ENCODE data around the gene FH.
A peak's percentile ranks its signal among the peaks of the same experiment; 100 is the strongest.

The FH gene

DNA sequence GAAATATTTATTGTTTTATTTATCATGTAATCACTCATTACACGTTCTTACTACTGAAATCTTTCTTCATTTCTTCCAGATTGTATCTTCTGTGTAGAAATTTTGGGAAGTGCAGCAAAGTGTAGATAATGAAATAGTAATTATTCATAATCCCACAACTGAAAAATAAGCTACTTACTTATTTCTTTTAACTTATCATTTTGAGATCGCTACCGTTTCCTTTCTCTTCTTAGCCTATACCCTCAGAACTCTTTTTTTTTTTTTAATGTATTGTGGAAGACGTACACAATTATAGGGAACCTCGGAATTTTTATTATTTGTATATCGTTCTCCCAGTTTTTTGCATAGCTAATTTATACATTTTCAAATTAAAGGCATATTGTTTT lies 518 bp upstream of the FH start:
- DNase-seq = no peak

DNA sequence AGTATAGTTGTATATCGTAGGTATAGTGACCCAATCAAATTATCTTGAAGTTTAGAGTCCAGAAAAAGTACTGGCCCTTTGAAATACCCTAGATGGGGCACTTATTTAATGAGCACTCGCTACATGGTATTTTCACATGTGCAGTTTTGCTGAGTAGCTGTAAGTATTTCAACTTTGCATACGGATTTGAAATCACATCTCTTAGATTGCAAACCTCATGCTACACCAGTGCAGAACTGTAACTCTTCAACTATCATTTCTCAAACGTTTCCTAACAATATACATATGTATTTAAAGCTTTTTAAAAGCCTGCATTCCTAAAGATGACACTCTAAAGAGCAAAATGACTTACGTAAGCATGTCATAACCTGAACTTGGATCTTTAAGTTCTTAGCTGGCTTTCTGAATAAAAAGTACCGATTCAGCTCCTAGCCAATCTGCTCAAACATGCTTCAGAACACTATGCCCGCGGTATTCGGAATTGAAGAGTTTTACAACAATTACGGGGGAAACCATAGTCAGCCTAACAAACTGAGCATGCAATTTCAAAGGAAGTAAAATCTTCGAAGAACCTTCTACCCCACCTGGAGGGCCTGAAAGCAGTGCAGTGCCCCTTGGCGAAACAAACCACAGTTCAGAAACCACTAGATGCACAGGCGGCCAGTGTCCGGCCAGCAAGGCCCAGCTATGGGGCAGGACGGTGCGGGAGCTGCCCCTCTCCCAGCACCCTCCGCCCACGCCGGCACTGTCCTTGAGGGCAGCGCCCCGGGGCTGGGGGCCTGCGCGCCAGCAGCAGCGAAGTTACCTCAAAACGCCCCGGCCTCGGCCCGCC lies 863 bp downstream of the FH start:
- DNase-seq = peak; percentile 13

DNA sequence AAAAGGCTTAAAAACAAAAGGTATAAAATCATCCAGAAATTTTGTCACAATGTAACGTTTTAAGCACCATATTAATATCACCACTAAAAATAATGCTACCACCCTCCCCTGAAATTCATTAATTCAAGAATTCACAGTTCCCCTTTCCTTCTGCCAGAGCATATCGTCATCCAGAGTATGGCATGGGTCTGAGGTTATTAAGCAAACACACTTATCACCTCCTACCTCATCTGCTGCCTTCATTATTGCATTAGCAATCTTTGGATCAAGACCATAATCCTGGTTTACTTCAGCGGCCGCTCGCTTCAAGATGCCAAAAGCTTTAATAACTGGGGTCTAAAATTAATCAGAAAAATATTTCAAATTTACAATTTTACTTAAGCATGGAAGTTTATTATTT lies 6.2 kb downstream of the FH start:
- no peak for DNase-seq

DNA sequence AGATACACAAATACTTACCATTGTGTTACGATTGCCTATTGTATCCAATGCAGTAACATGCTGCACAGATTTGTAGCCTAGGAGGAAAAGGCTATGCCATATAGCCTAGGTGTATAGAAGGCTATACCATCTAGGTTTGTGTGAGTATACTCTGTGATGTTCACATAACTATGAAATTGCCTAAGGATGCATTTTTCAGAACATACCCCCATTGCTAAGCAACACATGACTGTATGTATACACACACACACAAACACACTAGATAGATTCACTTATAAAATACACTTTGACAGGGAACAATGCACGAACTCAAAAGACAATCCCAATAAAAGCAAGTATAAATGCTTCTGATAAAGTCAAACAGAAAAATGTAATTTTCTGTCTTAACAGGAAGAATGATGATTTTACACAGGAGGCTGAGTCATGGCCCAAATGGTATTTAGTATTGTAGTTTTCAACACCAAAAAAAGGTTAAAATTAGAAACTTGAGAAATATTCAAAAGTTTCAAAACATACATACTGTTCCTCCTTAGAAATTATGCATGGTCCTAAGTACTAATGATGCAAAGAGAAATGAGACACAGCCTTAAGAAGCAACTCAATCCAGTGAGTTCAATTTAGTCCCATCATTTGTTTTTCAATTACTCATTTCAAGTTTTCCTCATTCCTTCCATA lies 12.2 kb downstream of the FH start:
- no peak for DNase-seq

DNA sequence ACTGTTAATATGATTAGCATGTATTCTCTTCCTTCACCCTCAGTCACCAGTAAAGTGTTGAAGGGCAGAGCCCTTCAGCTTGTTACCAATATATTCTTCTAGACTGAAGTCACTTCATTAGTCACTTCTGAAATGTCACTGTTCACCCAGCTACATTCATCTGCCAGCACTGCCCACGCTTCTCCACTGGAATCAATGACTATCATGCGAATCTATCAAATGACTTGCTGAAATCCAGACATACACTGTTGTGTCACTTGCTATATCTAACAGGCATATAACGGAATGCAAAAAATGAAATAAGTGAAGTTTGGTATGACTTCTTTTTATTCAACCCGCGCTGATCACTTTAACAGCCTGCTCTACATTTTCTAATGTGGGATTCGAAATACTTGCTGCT lies 16.1 kb downstream of the FH start:
- DNase-seq = peak; percentile 38

DNA sequence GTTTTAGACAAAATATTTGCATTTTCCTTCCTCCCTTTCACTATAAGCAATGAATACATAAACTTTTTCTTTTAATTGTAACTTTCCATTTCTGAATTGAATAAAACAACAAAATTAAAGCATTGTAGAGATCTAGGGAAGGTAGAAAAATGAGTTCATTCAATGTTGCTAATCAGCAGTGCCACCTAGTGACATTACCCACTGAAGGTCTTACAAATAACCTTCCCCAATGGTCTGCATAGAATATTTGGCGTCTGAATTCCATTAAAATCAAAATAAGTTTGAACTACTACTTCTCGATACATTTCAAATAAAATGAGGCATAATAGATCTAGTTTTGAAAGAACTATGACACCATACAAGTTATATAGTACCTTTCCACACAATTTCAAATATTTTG lies 19.6 kb downstream of the FH start:
- no peak for DNase-seq

DNA sequence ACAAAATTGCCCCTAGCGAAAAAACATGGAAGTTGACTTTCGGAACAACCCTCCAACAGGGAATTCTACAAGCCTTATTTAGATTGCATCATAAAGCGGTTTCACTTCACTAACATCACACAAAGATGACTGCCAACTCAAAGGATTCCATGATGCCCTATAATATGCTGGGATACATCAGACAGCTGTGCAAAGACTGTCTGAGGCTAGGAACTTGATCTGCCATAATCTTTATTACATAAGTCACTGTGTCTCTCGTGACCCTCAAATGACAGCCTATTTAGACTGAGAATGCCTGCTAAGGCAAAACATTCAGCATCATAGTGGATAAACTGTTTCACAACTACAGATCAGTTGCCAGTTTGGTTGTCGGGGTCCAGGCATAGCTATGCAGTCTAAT lies 23.8 kb downstream of the FH start:
- no peak for DNase-seq

DNA sequence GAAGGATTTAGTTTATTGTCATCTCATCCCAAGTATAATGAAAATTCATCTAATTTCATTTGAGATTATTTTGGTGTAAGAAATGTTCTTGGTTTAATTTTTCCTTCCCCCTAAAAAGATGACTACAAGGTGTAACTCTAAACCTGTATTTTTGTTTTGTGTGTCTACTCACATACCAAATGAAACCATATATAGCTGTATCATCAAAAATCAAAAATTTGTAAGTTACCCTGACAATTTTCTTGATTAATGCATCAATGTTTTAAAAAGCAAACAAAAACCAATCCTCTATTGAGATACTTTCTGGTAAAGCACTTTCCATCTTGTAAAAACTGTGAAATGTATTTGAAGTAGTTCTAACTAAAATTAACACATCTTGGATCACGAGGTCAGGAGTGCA lies 30.8 kb downstream of the FH start:
- DNase-seq = no peak

DNA sequence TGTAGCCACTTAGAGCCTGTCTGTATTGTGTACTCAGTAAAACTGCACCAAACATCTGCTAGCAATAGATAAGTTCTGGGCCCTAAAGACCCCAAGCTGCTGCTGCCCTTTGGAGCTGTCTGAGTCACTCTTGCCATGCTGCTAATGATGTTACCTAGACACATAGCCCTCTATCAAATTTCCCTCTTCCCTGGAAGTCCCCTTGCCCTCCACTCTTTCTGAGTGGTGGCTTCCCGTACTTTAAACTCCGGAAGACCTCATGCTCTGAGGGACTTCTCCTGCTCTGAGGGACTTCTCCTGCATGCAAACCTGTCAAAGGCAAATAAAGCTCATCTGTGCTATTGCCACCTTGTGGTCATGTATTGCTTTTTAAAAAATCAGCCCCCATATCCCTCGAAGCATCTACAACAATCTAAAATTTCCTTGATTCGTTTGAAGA lies 34.0 kb downstream of the FH start:
- DNase-seq = no peak

DNA sequence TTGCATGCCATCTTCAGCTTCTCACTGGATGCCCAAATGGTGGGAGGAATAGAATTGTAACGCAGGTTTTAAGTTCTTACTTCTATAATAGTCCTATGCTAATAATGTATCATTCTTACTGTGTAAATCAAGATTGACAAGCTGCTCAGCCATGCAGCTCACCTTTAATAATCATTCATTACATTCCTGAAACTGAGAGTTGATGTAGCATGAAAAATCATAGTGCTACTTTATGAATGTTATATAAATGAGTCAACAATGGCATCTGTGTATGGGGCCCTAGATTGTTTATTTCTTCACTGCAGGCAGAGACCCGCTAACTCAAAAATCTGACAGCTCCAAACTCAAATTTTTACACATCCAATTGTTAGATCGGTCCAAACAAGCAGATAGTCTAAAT lies 34.4 kb downstream of the FH start:
- no peak for DNase-seq

DNA sequence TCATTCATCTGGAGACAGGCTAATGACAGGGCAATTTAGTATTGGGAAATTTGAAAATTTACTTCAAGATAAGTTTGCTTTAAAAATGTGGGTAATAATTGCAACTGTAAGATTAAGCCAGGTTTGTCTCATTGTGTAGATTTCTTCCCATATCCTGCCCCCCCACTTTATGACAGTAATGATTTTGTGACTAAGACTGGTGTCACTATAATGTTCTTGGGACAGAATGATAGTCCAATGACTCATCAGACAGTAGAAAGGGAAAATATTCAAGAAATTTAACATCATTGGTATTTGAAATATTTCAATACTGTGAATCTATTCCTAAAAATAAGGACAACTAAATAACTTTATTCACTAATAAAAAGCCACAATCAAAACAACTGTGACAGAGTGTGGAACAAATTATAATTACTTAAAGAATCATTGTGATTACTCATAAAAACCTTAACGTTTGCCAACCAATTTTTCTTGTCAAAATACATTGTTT lies 36.7 kb downstream of the FH start:
- no peak for DNase-seq

DNA sequence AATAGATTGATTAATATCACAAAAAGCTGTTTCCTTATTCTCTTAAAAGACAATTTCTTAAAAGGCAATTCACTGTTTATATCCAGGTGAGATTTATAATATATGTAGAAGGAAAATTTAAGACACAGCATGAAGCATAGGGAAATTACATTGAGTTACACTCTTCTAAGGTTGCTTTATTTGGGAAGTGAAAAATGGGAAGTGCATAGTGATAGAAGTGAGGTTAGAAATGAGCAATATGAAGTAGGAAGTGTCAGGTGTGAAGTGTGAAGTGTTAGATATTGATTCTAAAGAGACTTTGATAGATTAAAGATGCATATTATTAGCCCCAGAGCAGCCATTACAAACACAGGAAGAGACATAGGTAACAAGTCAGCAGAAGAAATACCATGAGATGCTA lies 40.3 kb downstream of the FH start:
- DNase-seq = no peak

DNA sequence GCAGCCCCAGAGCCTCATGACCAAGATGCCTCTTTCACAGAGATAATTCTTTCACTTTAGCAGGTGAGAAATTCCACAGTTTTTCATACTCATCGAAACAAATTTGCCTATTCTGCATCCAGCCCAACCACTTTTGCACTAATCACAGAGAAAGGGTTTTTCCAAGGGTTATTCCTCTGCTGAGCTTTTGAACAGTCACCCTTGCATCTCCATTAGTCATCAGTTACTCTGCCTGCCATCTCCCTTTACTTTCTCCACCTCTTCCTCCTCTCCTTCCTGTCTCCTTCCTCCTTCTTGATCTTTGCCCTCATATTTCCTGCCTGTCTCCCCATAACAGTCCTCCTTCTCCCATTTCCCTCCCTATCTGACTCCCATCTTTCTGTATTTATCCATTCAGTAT lies 43.9 kb downstream of the FH start:
- DNase-seq = no peak

DNA sequence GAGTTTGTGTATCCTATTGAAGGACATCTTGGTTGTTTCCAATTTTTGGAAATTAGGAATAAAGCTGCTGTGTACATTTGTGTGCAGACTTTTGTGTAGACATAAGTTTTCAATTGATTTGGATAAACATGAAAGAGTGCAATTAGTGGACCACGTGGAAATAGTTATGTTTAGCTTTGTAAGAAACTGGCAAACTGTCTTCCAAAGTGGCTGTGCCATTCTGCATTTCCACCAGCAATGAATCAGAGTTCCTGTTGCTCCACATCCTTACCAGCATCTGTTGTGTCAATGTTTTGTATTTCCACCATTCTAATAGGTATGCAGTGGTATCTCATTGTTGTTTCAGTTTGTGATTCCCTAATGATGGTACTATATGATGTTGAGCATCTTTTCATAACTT lies 46.5 kb downstream of the FH start:
- no peak for DNase-seq

DNA sequence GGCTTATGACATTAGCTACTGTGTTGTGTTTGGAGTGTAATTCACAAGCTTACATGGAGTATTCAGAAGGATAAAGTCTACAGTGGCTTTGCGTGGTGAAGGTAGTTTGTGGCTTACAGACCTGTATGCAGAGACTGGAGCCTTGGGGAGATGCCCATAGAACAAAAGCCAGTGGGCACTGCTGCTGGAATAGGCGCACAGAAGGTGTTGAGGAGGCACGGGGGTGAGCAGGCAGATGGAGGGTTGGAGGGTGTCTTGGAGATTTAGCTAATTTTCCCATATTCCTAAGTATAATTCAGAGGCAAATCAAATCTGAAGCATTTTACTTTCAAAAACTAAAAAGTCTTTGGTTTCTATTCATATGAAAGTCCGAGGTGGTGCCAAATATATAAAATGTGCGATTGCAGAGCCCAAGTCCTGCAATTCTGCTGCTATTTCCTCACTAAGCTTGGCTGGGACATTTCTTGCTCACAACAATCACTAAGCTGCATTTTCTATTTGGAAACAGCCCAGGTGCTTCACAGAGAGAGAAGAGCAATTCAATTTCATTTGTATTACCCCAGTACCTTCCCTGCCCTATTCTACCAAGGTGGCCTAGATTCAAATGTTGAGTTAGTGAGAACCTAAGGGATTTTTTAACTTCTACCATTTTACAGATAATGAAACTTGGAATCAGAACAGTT lies 48.5 kb downstream of the FH start:
- no peak for DNase-seq

DNA sequence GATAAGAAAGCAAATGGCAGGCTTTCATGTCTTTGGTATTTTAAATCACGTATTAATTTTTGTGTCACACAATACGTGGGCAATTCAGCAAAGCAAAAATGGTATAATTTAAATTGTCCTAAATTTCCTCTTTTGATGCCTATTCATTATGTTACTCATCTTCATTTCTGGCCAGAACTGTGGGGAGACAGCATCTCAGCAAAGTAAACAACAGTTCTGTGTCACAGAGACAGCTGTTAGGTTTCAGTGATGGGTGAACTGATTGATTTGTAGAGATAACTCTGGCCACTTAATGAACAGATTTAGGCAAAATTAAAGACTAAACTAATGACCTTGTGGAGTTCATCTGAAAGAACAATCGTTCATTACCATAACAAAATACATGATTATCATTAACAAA lies 49.2 kb downstream of the FH start:
- no peak for DNase-seq

DNA sequence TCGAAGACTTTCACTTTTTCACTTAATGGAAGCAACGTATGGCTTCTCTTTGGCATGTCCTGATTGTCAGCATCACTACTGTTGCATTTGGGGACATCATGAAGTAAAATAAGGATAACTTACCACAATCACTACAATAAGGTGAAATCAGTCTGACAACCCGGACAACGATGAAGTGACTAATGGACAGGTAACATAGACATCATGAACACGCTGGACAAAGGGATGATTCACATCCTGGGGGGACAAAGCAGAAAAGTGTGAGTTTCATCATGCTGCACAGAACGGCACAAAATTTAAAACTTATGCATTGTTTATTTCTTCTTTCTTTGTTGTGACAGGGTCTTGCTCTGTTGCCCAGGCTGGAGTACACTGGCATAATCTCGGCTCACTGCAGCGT lies 53.9 kb downstream of the FH start:
- no peak for DNase-seq

DNA sequence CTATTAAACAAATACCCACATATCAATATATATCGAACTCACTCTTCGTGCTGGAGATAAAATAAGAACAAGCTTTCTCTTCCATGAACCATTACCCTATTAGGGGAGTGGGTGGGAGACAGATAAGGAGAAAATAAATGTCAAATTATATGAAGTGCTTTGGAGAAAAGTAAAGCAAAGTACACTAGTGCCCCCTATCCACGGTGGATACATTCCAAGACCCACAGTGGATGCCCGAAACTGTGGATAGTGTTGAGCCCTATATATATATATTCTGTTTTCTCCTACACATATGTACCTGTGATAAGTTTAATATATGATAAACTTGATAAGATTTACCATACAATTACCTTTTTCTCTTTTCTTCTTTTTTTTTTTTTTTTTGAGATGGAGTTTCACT lies 54.6 kb downstream of the FH start:
- no peak for DNase-seq

DNA sequence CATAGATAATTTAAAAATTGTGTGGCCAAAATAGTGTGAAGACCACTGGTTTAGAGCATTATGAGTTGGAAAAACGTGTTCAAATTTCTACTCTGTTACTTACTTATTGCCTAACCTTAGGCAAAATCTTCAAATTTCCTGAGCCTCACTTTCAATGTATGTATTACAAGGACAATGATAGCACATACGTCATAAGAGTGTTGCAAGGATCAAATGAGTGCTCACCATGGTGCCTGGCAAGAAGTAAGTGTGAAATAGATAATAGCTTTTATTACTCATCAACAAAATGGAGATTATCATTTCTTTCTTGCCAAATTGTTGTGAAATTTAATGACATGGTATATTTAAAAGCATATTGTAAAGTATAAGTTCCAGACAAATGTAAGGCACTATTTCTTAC lies 57.2 kb downstream of the FH start:
- DNase-seq = no peak

DNA sequence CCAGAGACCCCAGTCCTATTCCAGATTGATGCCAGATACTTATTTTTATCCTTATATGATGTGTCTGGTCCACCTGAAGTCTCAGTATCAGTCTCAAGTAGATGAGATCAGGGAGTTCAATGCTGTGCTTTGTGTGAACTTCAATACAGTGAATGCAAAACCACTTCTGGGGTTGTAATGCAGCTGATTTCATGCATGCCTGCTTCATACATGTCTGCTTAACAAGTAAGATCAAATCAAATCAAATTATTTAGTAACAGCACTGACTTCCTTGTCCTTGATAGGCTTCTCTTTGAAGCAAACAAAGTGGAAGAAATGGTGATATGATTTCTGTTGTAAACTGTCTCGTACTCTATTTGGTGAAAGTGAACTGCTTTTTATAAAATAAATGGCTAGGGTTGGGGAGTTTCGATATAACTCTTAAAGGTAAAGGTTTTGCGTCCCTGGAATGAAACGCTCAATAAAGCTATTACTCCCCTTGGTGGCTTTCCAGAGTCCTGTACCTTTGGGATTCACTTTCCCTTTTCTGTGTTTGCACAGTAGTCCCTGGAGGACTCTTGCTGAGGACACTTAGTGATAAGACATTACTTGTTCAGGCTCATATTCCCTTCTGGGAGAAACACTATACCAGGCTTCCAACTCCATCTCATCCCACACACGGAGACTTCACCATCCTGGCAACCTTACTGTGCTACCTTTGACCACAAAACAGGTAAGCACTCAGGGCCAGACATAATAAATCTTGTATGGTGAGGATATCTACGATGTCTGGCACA lies 59.3 kb downstream of the FH start:
- DNase-seq = no peak

DNA sequence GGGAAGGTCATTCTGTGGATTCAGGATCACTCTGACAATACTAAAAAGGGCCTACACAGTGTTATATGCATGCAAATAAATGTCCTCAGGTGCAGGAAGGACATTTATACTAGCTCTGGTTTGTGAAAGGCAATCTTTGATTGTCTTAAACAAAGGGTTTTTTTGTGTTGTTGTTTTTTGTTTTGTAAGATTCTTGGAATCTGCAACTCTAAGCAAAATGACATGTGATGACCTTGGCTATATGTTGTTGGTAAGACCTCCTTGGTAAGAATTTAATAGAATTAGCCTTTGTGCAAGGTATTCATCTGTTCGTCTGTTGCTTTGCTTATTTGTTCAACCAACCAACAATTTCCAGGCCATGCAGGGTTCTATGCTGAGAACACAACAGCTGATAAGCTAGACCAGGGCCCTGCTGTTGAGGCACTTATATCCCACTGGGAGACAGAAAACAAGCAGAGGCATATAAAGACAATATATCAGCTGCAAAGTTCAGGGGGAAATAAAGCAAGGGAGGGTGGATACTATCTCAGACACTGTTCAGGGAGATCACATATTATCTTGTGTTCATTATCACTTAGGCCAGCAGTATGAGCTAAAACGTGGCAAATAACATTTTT lies 60.3 kb downstream of the FH start:
- no peak for DNase-seq

DNA sequence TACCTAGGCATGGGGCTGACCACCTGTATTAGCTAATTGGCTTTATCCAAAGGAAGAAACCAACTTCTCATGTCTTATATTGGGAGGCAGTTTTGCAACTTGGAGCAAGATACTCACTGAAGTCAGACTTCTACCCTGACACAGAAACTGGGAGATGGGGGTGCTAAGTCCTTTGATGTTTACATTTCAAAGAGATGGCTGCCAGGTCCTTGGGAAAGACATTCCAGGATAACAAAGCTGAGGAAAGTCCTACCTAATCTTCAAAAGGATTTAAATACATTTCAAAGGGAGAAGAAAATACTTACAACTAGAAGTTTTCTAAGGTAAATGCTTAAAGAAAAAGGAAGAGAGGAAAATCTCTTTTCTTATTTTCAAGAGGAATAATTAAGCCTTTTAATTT lies 62.1 kb downstream of the FH start:
- DNase-seq = no peak

DNA sequence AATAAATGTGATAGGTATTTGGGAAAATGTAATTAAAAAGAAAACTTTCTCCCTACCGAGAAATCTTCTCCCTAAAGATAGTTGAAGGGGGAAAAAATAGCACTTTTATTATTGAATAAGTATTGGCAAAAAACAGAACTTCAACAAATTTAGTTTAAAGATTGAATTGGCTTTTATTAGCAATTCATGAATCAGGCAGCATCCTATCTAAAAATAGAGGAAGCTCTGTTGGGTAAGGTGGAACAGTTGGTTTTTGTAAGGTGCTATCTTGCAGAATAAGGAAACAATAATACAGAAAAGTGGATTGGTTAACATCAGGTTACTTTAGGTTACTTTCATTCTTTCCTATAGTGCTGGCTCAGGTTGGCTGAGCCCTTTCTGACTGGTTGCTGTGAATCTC lies 62.8 kb downstream of the FH start:
- DNase-seq = no peak

All from stimulated activated CD4-positive, alpha-beta T cell treated with anti-CD3 and anti-CD28 coated beads, Interleukin-1b, Interleukin-23, amount 100 ng/mL, for 48 hours (primary cell).